ENCODE measurements around the gene PTPRG.

DNA sequence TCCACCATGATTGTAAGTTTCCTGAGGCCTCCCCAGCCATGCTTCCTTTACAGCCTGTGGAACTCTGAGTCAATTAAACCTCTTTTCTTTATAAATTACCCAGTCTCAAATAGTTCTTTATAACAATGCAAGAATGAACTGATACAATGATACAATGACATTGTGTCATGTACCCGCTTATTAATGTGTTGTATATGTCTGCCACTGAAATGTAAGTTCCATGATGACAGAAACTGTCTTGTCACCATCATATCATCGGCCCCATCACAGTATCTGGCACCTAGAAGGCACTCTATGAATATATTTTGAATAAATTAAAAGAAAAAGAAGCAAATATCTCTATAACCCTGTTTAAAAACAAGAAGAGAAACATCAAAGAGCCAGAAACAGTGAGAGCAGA, 782.4 kb downstream of the PTPRG start:
- no peak for TF ChIP-seq EP300 (IDR thresholded peaks at IDR 0.05)
- TF ChIP-seq, protein P1, sequence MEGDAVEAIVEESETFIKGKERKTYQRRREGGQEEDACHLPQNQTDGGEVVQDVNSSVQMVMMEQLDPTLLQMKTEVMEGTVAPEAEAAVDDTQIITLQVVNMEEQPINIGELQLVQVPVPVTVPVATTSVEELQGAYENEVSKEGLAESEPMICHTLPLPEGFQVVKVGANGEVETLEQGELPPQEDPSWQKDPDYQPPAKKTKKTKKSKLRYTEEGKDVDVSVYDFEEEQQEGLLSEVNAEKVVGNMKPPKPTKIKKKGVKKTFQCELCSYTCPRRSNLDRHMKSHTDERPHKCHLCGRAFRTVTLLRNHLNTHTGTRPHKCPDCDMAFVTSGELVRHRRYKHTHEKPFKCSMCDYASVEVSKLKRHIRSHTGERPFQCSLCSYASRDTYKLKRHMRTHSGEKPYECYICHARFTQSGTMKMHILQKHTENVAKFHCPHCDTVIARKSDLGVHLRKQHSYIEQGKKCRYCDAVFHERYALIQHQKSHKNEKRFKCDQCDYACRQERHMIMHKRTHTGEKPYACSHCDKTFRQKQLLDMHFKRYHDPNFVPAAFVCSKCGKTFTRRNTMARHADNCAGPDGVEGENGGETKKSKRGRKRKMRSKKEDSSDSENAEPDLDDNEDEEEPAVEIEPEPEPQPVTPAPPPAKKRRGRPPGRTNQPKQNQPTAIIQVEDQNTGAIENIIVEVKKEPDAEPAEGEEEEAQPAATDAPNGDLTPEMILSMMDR (IDR thresholded peaks at IDR 0.05), result no peak

All from suprapubic skin (tissue), 3 donors.